Measurements from ENCODE around the gene TAOK1.
"Not testable (repeated sequence)": the region's sequence is repeated elsewhere in the genome, so short reads cannot be mapped to it uniquely, and the experiment has no call there.

TAOK1 gene

GRCh38 chr17:29444589-29444988 is 54.4 kb downstream of the TAOK1 start:
- Histone ChIP-seq H3K4me1 (ENCODE audit: insufficient read depth, low read length) (0 out of 2 replicates have a peak, but pooled peaks cover 5% of the 10 kb centered on the region), H3K9ac (ENCODE audit: low read depth, low read length) (no peak overlapping the region), H3K36me3 (ENCODE audit: insufficient read depth, low read length) (no peaks in the 10 kb centered on the region), H3K9me3 (ENCODE audit: control insufficient read depth, insufficient read depth, low read length) (no peaks in the 10 kb centered on the region)

DNA sequence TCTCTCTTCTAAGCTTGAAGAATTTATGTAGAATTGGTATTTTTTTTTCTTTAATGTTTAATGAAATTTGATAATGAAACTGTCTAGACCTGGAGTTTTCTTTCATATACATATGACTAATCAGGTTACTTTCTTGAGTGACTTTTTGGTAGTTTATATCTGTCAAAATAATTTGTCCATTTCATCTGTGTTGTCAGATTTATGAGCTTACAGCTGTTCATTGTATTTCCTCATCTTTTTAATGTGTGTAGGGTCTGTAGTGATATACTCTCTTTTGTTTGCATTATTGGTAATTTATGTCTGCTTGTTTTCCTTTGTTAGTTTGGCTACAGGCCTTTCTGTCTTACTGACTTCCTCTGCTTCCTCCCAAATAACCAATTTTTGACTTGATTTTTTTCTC is 55.7 kb downstream of the TAOK1 start:
- 0 out of 2 replicates have a peak, but pooled peaks cover 5% of the 10 kb centered on the region for H3K4me1 ChIP-seq (ENCODE audit: insufficient read depth, low read length)
- no peaks in the 10 kb centered on the region for H3K9me3 ChIP-seq (ENCODE audit: control insufficient read depth, insufficient read depth, low read length)

DNA sequence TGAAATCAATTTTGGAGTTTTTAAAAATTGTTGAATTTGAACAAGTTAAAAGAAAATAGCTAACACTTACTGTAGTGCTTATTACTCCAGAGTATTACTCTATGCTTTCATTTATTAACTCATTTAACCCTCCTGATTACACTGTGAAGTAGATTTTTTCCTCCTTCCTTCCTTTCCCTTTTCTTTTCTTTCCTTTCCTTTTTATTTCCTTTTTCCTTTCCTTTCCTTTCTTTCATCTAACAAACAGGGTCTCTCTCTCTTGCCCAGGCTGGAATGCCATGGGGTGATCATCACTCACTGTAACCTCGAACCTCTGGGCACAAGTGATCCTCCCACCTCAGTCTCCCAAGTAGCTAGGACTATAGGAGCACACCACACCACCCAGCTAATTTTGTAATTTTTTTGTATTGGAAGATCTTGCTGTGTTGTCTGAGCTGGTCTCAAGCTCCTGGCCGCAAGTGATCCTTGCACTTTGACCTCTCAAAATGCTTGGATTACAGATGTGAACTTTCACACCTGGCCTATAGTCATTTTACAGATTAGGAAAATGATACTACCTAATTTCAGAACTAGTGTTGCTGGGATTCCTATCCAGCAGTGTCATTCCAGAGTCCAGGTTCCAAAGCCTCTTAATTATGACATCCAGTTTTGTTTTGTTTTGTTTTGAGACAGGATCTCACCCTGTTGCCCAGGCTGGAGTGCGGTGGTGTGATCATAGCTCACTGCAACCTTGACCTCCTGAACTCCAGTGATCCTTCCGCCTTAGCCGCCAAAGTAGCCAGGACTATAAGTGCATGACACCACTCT is 59.9 kb downstream of the TAOK1 start:
- H3K9ac ChIP-seq (ENCODE audit: low read depth, low read length), result no peak overlapping the region
- no peaks in the 10 kb centered on the region for H3K4me1 ChIP-seq (ENCODE audit: insufficient read depth, low read length)
- peaks cover 3% of the 10 kb centered on the region; the same call in 1 of the 2 replicates for H3K36me3 ChIP-seq (ENCODE audit: insufficient read depth, low read length)
- H3K9me3 ChIP-seq (ENCODE audit: control insufficient read depth, insufficient read depth, low read length), result 0 out of 2 replicates have a peak, but pooled peaks cover 3% of the 10 kb centered on the region

More for the DNA sequence above, 55.7 kb downstream of the TAOK1 start:
- Histone ChIP-seq H3K36me3 (ENCODE audit: insufficient read depth, low read length) (no peaks in the 10 kb centered on the region), H3K9ac (ENCODE audit: low read depth, low read length) (no peak overlapping the region)

DNA sequence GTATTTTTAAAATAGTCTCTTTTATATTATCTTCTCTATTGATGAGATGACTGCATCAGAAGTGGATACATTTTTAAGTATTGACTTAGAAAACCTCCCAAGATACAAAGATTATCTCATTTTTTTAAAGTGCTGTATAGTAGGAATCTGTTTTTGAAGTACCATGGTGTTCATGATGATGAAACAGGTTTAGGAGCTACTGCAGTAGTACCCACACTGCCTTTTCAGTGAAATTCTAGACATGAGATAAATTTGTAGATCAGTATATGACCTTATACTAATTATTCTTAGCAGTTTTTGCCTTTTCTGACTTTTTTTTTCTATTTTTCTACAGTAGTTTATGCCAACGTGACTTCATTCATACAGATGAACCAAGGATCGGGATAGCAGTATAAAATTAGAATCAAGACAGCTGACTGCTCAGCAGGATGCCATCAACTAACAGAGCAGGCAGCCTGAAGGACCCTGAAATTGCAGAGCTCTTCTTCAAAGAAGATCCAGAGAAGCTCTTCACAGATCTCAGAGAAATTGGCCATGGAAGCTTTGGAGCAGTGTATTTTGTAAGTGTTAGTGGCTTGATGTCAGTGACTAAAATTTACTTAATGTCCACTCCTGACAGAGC is 61.1 kb downstream of the TAOK1 start:
- Histone ChIP-seq H3K36me3 (ENCODE audit: insufficient read depth, low read length) (peaks cover 3% of the 10 kb centered on the region; the same call in 1 of the 2 replicates), H3K4me1 (ENCODE audit: insufficient read depth, low read length) (no peaks in the 10 kb centered on the region), H3K9me3 (ENCODE audit: control insufficient read depth, insufficient read depth, low read length) (0 out of 2 replicates have a peak, but pooled peaks cover 3% of the 10 kb centered on the region), H3K9ac (ENCODE audit: low read depth, low read length) (no peak overlapping the region)

DNA sequence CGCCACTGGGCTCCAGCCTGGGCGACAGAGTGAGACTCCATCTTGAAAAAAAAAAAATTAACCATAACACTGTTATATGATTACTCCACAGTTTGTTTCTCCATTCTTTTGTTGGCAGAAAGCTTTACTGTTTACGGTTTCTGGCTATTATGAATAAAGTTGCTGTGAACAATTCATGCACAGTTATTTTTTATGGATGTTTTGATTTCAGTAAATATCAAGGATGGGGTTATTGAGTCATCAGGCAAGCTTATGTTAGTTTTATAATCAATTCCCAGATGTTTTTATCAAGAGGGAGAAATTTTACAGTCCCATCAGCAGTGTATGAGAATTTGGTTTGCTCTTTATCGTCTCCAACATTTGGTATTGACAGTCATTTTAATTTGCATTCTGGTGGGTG is 67.9 kb downstream of the TAOK1 start:
- Histone ChIP-seq H3K36me3 (ENCODE audit: insufficient read depth, low read length) (no peaks in the 10 kb centered on the region), H3K9ac (ENCODE audit: low read depth, low read length) (no peak overlapping the region)

DNA sequence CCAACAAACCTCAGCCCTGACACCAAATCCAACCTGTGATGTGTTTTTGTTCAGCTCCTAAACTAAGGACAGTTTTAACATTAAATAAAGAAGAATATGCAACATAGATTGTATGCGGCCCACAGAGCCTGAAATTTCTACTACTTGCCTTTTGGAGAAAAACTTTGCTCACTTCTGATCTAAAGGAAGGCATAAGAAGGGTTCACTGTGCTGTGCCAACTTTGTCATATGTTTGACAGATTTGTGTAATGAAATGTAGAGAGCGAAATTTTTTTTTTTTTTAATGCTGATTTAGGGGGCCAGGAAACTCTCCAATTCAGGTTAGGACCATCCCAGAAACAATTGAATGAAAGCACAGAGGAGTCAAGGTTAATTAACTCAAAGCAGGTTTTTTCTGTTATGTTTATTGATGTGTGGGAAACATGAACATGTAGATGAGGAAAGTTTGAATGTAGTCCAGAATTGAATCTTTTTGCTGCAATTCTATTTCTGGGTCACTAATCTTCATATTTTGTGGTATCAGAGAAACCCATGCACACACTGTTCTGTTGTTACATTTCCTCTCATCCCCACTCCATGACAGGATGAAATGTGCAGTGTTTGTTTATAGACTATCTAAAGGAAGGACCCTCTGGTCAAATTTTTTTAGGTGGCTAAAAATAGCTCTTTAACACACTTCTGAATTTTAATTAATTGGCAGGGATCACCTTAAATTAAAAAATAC is 71.5 kb downstream of the TAOK1 start:
- Histone ChIP-seq H3K36me3 (ENCODE audit: insufficient read depth, low read length) (peaks cover 4% of the 10 kb centered on the region; the same call in 1 of the 2 replicates), H3K9me3 (ENCODE audit: control insufficient read depth, insufficient read depth, low read length) (no peaks in the 10 kb centered on the region; the same call in 1 of the 2 replicates), H3K9ac (ENCODE audit: low read depth, low read length) (no peak overlapping the region), H3K4me1 (ENCODE audit: insufficient read depth, low read length) (no peaks in the 10 kb centered on the region)

More for the DNA sequence above, 67.9 kb downstream of the TAOK1 start:
- H3K9me3 ChIP-seq (ENCODE audit: control insufficient read depth, insufficient read depth, low read length), result 0 out of 2 replicates have a peak, but pooled peaks cover 3% of the 10 kb centered on the region
- no peaks in the 10 kb centered on the region for H3K4me1 ChIP-seq (ENCODE audit: insufficient read depth, low read length)

- peaks cover 7% of the 10 kb centered on the region for H3K36me3 ChIP-seq (ENCODE audit: insufficient read depth, low read length)
- no peaks in the 10 kb centered on the region for H3K9me3 ChIP-seq (ENCODE audit: control insufficient read depth, insufficient read depth, low read length)
- H3K4me1 ChIP-seq (ENCODE audit: insufficient read depth, low read length), result no peaks in the 10 kb centered on the region
- H3K9ac ChIP-seq (ENCODE audit: low read depth, low read length), result no peak overlapping the region
These were observed 79.1 kb downstream of the TAOK1 start for GRCh38 chr17:29469276-29469675.

DNA sequence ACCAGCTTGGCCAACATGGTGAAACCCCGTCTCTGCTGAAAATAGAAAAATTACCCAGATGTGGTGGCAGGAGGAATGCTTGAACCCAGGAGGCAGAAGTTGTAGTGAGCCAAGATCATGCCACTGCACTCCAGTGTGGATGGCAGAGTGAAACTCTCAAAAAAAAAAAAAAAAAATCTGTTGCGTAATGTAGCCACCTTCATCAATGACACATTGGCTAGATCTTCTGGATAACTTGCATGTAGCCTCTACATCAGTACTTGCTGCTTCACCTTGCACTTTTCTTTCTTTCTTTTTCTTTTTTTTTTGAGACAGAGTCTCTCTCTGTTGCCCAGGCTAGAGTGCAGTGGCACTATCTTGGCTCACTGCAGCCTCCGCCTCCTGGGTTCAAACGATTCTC is 83.3 kb downstream of the TAOK1 start:
- not testable (repeated sequence) for H3K9me3 ChIP-seq (ENCODE audit: control insufficient read depth, insufficient read depth, low read length); H3K4me1 ChIP-seq (ENCODE audit: insufficient read depth, low read length); H3K9ac ChIP-seq (ENCODE audit: low read depth, low read length); H3K36me3 ChIP-seq (ENCODE audit: insufficient read depth, low read length)

GRCh38 chr17:29474297-29474696 is 84.1 kb downstream of the TAOK1 start:
- Histone ChIP-seq H3K4me1 (ENCODE audit: insufficient read depth, low read length) (no peaks in the 10 kb centered on the region), H3K9ac (ENCODE audit: low read depth, low read length) (no peak overlapping the region), H3K9me3 (ENCODE audit: control insufficient read depth, insufficient read depth, low read length) (no peaks in the 10 kb centered on the region), H3K36me3 (ENCODE audit: insufficient read depth, low read length) (peaks cover 7% of the 10 kb centered on the region; the same call in 1 of the 2 replicates)

DNA sequence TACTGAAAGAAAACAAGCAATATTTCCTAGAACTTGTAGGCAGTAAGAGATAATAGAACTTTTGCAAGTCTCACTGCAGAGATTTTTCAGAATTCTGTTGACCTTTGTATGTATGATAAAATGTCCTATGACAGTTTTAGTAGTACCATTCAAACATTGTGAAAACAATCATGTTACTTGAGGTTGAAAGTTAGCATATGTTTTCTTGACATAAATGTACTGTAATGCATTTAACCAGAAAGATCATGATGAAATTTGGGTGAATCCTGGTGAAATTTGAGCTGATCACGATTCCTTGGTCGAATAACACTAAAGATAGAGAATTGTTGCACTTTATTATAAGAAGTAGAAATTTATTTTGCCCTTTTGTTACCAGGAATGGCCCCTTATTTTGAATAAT is 85.7 kb downstream of the TAOK1 start:
- no peaks in the 10 kb centered on the region for H3K4me1 ChIP-seq (ENCODE audit: insufficient read depth, low read length)
- no peak overlapping the region for H3K9ac ChIP-seq (ENCODE audit: low read depth, low read length)
- peaks cover 10% of the 10 kb centered on the region; the same call in 1 of the 2 replicates for H3K36me3 ChIP-seq (ENCODE audit: insufficient read depth, low read length)
- no peaks in the 10 kb centered on the region for H3K9me3 ChIP-seq (ENCODE audit: control insufficient read depth, insufficient read depth, low read length)

- H3K36me3 ChIP-seq (ENCODE audit: insufficient read depth, low read length); H3K9me3 ChIP-seq (ENCODE audit: control insufficient read depth, insufficient read depth, low read length); H3K9ac ChIP-seq (ENCODE audit: low read depth, low read length); H3K4me1 ChIP-seq (ENCODE audit: insufficient read depth, low read length): not testable (repeated sequence)
These were observed 90.2 kb downstream of the TAOK1 start for GRCh38 chr17:29480249-29480928.

GRCh38 chr17:29483503-29483902 is 93.3 kb downstream of the TAOK1 start:
- Histone ChIP-seq H3K9me3 (ENCODE audit: control insufficient read depth, insufficient read depth, low read length) (no peaks in the 10 kb centered on the region), H3K36me3 (ENCODE audit: insufficient read depth, low read length) (peaks cover 8% of the 10 kb centered on the region), H3K9ac (ENCODE audit: low read depth, low read length) (no peak overlapping the region), H3K4me1 (ENCODE audit: insufficient read depth, low read length) (no peaks in the 10 kb centered on the region)

DNA sequence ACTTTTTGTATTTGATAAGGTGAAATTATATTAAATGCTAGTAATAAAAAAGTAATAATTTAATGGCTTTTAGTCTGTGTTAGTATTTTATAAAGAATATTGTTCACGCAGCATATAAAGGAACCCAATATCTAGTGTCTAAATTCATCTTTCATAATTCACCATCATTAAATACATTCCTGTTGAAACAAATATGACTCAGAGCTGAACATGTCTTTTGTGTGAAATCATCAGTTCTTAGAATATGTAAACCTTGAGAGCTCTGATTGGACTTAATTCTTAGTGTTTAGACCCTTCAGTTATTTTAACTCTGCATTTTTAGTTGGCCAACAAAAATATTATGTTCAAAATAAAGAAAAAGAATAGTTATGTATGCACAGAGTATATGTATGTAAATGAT is 104.8 kb downstream of the TAOK1 start:
- H3K9me3 ChIP-seq (ENCODE audit: control insufficient read depth, insufficient read depth, low read length), result no peaks in the 10 kb centered on the region
- H3K4me1 ChIP-seq (ENCODE audit: insufficient read depth, low read length), result no peaks in the 10 kb centered on the region
- peaks cover 12% of the 10 kb centered on the region; the same call in 1 of the 2 replicates for H3K36me3 ChIP-seq (ENCODE audit: insufficient read depth, low read length)
- no peak overlapping the region for H3K9ac ChIP-seq (ENCODE audit: low read depth, low read length)

DNA sequence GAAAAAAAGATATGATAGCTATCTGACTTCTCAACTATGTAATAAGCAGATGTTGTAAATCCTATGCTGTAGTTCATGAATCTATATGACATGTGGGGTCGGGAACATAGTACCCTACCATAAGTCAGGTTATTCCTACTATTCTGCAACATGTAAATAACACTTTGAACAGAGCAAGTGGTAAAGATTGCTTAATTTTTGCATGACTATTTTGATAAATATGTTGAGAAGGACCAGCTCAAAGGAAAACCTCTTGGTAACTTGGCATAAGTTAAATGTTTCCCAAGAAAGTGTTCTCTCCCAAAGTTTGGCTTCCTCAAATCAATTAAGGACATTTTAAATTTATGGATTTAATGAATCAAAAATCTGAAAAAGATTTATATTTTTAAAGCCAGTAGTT is 114.5 kb downstream of the TAOK1 start:
- Histone ChIP-seq H3K4me1 (ENCODE audit: insufficient read depth, low read length) (no peaks in the 10 kb centered on the region), H3K9ac (ENCODE audit: low read depth, low read length) (no peak overlapping the region), H3K9me3 (ENCODE audit: control insufficient read depth, insufficient read depth, low read length) (no peaks in the 10 kb centered on the region), H3K36me3 (ENCODE audit: insufficient read depth, low read length) (peaks cover 5% of the 10 kb centered on the region)

Measured in ES-I3 (cell line).